ENCODE results near the gene RPS6KA3.
A peak's percentile ranks its signal among the peaks of the same experiment; 100 is the strongest.

RPS6KA3 gene

GRCh38 chrX:20266810-20267606 lies at the start of gene RPS6KA3:
Gene RPS6KA3 (minus strand): TSS chrX:20266909. CDS start chrX:20266632, 277 bp downstream.
- peak; percentile 92 for DNase-seq

GRCh38 chrX:20315140-20315539 lies 48.4 kb upstream of the RPS6KA3 start:
- DNase-seq = no peak

- DNase-seq = no peak
Measured at GRCh38 chrX:20313899-20314298, 47.2 kb upstream of the RPS6KA3 start.

GRCh38 chrX:20312018-20312417 lies 45.3 kb upstream of the RPS6KA3 start:
- DNase-seq = no peak

- DNase-seq = no peak
Measured at GRCh38 chrX:20311505-20311904, 44.8 kb upstream of the RPS6KA3 start.

- no peak for DNase-seq
Measured at GRCh38 chrX:20309806-20310205, 43.1 kb upstream of the RPS6KA3 start.

GRCh38 chrX:20306668-20307067 lies 40.0 kb upstream of the RPS6KA3 start:
- DNase-seq = no peak

- peak; percentile 12 for DNase-seq
Measured at GRCh38 chrX:20300822-20301221, 34.1 kb upstream of the RPS6KA3 start.

- DNase-seq = no peak
Measured at GRCh38 chrX:20294957-20295356, 28.2 kb upstream of the RPS6KA3 start.

GRCh38 chrX:20294284-20294683 lies 27.6 kb upstream of the RPS6KA3 start:
- no peak for DNase-seq

- no peak for DNase-seq
Measured at GRCh38 chrX:20285511-20285910, 18.8 kb upstream of the RPS6KA3 start.

GRCh38 chrX:20284992-20285391 lies 18.3 kb upstream of the RPS6KA3 start:
- no peak for DNase-seq

GRCh38 chrX:20284444-20284843 lies 17.7 kb upstream of the RPS6KA3 start:
- DNase-seq = no peak

- no peak for DNase-seq
Measured at GRCh38 chrX:20280938-20281337, 14.2 kb upstream of the RPS6KA3 start.

GRCh38 chrX:20274121-20274520 lies 7.4 kb upstream of the RPS6KA3 start:
- DNase-seq = no peak

- DNase-seq = no peak
Measured at GRCh38 chrX:20271730-20272129, 5.0 kb upstream of the RPS6KA3 start.

- no peak for DNase-seq
Measured at GRCh38 chrX:20271186-20271585, 4.5 kb upstream of the RPS6KA3 start.

- no peak for DNase-seq
Measured at GRCh38 chrX:20270562-20270890, 3.8 kb upstream of the RPS6KA3 start.

- DNase-seq = no peak
Measured at GRCh38 chrX:20269848-20270561, 3.3 kb upstream of the RPS6KA3 start.

GRCh38 chrX:20267931-20268701 lies 1.4 kb upstream of the RPS6KA3 start:
- peak; percentile 59 for DNase-seq

GRCh38 chrX:20267607-20267930 lies 860 bp upstream of the RPS6KA3 start:
- peak; percentile 65 for DNase-seq

GRCh38 chrX:20265726-20266681 lies 705 bp downstream of the RPS6KA3 start:
- peak; percentile 54 for DNase-seq
